Measurements from ENCODE around the gene ASNS.
"Not testable (repeated sequence)": the region's sequence is repeated elsewhere in the genome, so short reads cannot be mapped to it uniquely, and the experiment has no call there.

ASNS gene

DNA sequence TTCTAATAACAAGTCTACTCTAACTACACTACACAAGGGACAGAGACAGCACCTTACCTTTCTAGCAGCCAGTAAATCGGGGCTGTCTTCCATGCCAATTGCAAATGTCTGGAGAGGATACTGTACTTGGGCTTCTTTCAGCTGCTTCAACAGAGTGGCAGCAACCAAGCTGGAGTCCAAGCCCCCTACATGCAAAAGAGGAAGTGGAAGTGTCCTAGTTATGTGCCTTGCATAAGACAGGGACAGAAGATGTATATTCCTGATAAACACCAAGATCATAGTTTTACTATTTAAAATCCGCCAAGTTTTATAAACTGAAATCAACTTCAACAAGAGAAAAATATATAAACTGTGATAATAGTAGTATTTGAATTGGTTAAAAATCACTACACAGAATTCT, 14.0 kb downstream of the ASNS start:
- H2AFZ ChIP-seq (ENCODE audit: low read length), result no peak overlapping the region
- H4K20me1 ChIP-seq (ENCODE audit: insufficient read depth, low read length, poor library complexity, severe bottlenecking), result no peaks in the 10 kb centered on the region
- no peak for TF ChIP-seq EZH2phosphoT487 (IDR thresholded peaks at IDR 0.05; ENCODE audit: borderline replicate concordance)
- TF ChIP-seq, protein P1, sequence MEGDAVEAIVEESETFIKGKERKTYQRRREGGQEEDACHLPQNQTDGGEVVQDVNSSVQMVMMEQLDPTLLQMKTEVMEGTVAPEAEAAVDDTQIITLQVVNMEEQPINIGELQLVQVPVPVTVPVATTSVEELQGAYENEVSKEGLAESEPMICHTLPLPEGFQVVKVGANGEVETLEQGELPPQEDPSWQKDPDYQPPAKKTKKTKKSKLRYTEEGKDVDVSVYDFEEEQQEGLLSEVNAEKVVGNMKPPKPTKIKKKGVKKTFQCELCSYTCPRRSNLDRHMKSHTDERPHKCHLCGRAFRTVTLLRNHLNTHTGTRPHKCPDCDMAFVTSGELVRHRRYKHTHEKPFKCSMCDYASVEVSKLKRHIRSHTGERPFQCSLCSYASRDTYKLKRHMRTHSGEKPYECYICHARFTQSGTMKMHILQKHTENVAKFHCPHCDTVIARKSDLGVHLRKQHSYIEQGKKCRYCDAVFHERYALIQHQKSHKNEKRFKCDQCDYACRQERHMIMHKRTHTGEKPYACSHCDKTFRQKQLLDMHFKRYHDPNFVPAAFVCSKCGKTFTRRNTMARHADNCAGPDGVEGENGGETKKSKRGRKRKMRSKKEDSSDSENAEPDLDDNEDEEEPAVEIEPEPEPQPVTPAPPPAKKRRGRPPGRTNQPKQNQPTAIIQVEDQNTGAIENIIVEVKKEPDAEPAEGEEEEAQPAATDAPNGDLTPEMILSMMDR (conservative IDR thresholded peaks at IDR 0.05; ENCODE audit: low read length), result no peak
- no peaks in the 10 kb centered on the region for H3K4me1 ChIP-seq (ENCODE audit: insufficient read depth, low read length, poor library complexity, severe bottlenecking)
- no peaks in the 10 kb centered on the region for H3K27me3 ChIP-seq (ENCODE audit: insufficient read depth, low read length, poor library complexity, severe bottlenecking)
- no peak overlapping the region for H3K4me3 ChIP-seq (ENCODE audit: low read length, poor library complexity, severe bottlenecking)
- H3F3A ChIP-seq (ENCODE audit: low read depth), result no peaks in the 10 kb centered on the region
- H3K9me3 ChIP-seq (ENCODE audit: insufficient read depth, low read depth, low read length), result no peaks in the 10 kb centered on the region
- no peaks in the 10 kb centered on the region for H3K36me3 ChIP-seq (ENCODE audit: insufficient read depth, low read length)
- H3K79me2 ChIP-seq (ENCODE audit: insufficient read depth, low read length), result no peaks in the 10 kb centered on the region
- no peaks in the 10 kb centered on the region for H3K9me2 ChIP-seq (replicated peaks; ENCODE audit: low read depth, low read length)
- H3K9ac ChIP-seq (ENCODE audit: low read depth, low read length, poor library complexity, severe bottlenecking), result no peak overlapping the region
- no peak overlapping the region for H3K4me2 ChIP-seq (ENCODE audit: low read depth, low read length, poor library complexity, severe bottlenecking)

DNA sequence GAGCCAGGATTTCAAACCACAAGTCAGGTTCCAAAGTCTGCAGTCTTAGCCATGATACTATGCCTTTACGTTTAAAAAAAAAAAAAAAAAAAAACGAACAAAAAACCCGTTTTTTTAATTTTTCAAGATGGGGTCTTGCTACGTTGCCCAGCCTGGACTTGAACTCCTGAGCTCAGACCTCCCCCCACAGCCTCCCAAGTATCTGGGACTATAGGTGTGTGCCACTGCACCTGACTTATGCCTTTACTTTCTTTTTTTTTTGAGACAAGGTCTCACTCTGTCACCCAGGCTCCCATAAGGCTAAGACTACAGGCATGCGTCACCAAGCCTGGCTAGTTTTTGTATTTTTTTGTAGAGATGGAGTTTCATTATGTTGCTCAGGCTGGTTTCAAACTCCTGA, 14.7 kb downstream of the ASNS start:
- H3K27me3 ChIP-seq (ENCODE audit: insufficient read depth, low read length, poor library complexity, severe bottlenecking), result no peaks in the 10 kb centered on the region
- no peak overlapping the region for H2AFZ ChIP-seq (ENCODE audit: low read length)
- no peaks in the 10 kb centered on the region for H3F3A ChIP-seq (ENCODE audit: low read depth)
- no peak overlapping the region for H3K4me3 ChIP-seq (ENCODE audit: low read length, poor library complexity, severe bottlenecking)
- no peak overlapping the region for H3K9ac ChIP-seq (ENCODE audit: low read depth, low read length, poor library complexity, severe bottlenecking)
- no peaks in the 10 kb centered on the region for H3K79me2 ChIP-seq (ENCODE audit: insufficient read depth, low read length)
- H3K9me2 ChIP-seq (replicated peaks; ENCODE audit: low read depth, low read length), result no peaks in the 10 kb centered on the region
- no peak overlapping the region for H3K4me2 ChIP-seq (ENCODE audit: low read depth, low read length, poor library complexity, severe bottlenecking)
- no peaks in the 10 kb centered on the region for H3K36me3 ChIP-seq (ENCODE audit: insufficient read depth, low read length)
- no peaks in the 10 kb centered on the region for H3K9me3 ChIP-seq (ENCODE audit: insufficient read depth, low read depth, low read length)
- H3K4me1 ChIP-seq (ENCODE audit: insufficient read depth, low read length, poor library complexity, severe bottlenecking), result no peaks in the 10 kb centered on the region
- H4K20me1 ChIP-seq (ENCODE audit: insufficient read depth, low read length, poor library complexity, severe bottlenecking), result no peaks in the 10 kb centered on the region
- no peak for TF ChIP-seq EZH2phosphoT487 (IDR thresholded peaks at IDR 0.05; ENCODE audit: borderline replicate concordance)
- TF ChIP-seq, protein P1 (conservative IDR thresholded peaks at IDR 0.05; ENCODE audit: low read length), result no peak

DNA sequence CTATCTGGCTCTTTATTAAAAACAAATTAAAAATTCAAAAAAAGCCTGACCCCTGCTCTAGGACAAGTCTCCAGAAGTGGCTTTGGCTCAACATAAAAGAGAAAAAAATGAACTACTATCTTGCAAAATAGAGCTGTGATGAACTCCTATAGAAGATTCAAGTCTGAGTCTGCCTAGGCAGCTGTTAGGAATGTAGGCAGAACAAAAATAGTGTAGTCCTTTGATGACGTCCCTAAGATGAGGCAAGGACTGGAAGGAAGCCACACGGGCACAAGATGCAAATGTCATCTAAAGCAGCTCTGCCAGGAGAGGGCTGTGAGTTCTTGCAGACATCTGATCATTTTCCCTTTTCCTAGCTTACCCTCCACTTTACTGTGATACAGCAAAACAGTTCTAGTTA, 20.5 kb downstream of the ASNS start:
- TF ChIP-seq, protein P1 (conservative IDR thresholded peaks at IDR 0.05; ENCODE audit: low read length), result no peak
- no peak for TF ChIP-seq EZH2phosphoT487 (IDR thresholded peaks at IDR 0.05; ENCODE audit: borderline replicate concordance)
- no peaks in the 10 kb centered on the region for H3K36me3 ChIP-seq (ENCODE audit: insufficient read depth, low read length)

DNA sequence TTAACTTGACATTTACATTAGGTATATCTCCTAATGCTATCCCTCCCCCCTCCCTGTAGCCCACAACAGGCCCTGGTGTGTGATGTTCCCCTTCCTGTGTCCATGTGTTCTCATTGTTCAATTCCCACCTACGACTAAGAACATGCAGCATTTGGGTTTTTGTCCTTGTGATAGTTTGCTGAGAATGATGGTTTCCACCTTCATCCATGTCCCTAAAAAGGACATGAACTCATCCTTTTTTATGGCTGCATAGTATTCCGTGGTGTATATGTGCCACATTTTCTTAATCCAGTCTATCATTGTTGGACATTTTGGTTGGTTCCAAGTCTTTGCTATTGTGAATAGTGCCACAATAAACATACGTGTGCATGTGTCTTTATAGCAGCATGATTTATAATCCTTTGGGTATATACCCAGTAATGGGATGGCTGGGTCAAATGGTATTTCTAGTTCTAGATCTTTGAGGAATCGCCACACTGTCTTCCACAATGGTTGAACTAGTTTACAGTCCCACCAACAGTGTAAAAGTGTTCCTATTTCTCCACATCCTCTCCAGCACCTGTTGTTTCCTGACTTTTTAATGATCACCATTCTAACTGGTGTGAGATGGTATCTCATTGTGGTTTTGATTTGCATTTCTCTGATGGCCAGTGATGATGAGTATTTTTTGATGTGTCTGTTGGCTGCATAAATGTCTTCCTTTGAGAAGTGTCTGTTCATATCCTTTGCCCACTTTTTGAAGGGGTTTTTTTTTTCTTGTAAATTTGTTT, 21.8 kb downstream of the ASNS start:
- H3F3A ChIP-seq (ENCODE audit: low read depth); H3K79me2 ChIP-seq (ENCODE audit: insufficient read depth, low read length); H3K4me1 ChIP-seq (ENCODE audit: insufficient read depth, low read length, poor library complexity, severe bottlenecking); H3K27me3 ChIP-seq (ENCODE audit: insufficient read depth, low read length, poor library complexity, severe bottlenecking); H3K4me2 ChIP-seq (ENCODE audit: low read depth, low read length, poor library complexity, severe bottlenecking); H3K9me3 ChIP-seq (ENCODE audit: insufficient read depth, low read depth, low read length); H3K9me2 ChIP-seq (replicated peaks; ENCODE audit: low read depth, low read length); H3K36me3 ChIP-seq (ENCODE audit: insufficient read depth, low read length); H3K4me3 ChIP-seq (ENCODE audit: low read length, poor library complexity, severe bottlenecking); H2AFZ ChIP-seq (ENCODE audit: low read length); H4K20me1 ChIP-seq (ENCODE audit: insufficient read depth, low read length, poor library complexity, severe bottlenecking); H3K9ac ChIP-seq (ENCODE audit: low read depth, low read length, poor library complexity, severe bottlenecking): not testable (repeated sequence)

More for the DNA sequence above, 20.5 kb downstream of the ASNS start:
- Histone ChIP-seq H4K20me1 (ENCODE audit: insufficient read depth, low read length, poor library complexity, severe bottlenecking) (no peaks in the 10 kb centered on the region), H3K4me2 (ENCODE audit: low read depth, low read length, poor library complexity, severe bottlenecking) (no peak overlapping the region), H3K4me1 (ENCODE audit: insufficient read depth, low read length, poor library complexity, severe bottlenecking) (no peaks in the 10 kb centered on the region), H3K9me3 (ENCODE audit: insufficient read depth, low read depth, low read length) (no peaks in the 10 kb centered on the region), H3F3A (ENCODE audit: low read depth) (no peaks in the 10 kb centered on the region), H3K27me3 (ENCODE audit: insufficient read depth, low read length, poor library complexity, severe bottlenecking) (no peaks in the 10 kb centered on the region), H3K9me2 (replicated peaks; ENCODE audit: low read depth, low read length) (no peaks in the 10 kb centered on the region), H3K9ac (ENCODE audit: low read depth, low read length, poor library complexity, severe bottlenecking) (no peak overlapping the region), H3K4me3 (ENCODE audit: low read length, poor library complexity, severe bottlenecking) (no peak overlapping the region), H2AFZ (ENCODE audit: low read length) (no peak overlapping the region), H3K79me2 (ENCODE audit: insufficient read depth, low read length) (no peaks in the 10 kb centered on the region)

Measured in Loucy (cell line).